GM11168 (cell line): ENCODE measurements around the gene TENT5C.

Experiments
- in situ Hi-C: fragments of 300-500 bp; cut with MboI; formaldehyde crosslinking; loops from one replicate; pipeline ENCODE4 v1.12.0; 2022; ENCODE audit warnings: low sequenced_read_pairs; ENCODE audit not compliant: unreplicated experiment

The TENT5C gene

GRCh38 chr1:117590273-117590925 is 15.4 kb upstream of the TENT5C start:
- in situ Hi-C loops: no loop called here

- in situ Hi-C loops: no loop called here
Measured at GRCh38 chr1:117591252-117591651, 14.6 kb upstream of the TENT5C start.

- in situ Hi-C loops: no loop called here
Measured at GRCh38 chr1:117592155-117592554, 13.7 kb upstream of the TENT5C start.

GRCh38 chr1:117594261-117594990 is 11.4 kb upstream of the TENT5C start:
- in situ Hi-C loops: no loop called here

GRCh38 chr1:117596023-117596720 is 9.7 kb upstream of the TENT5C start:
- in situ Hi-C loops: no loop called here

- in situ Hi-C loops: no loop called here
Measured at GRCh38 chr1:117598489-117598888, 7.4 kb upstream of the TENT5C start.

- in situ Hi-C loops: no loop called here
Measured at GRCh38 chr1:117599286-117600221, 6.3 kb upstream of the TENT5C start.

GRCh38 chr1:117600325-117600943 is 5.4 kb upstream of the TENT5C start:
- in situ Hi-C loops: no loop called here

- in situ Hi-C loops: no loop called here
Measured at GRCh38 chr1:117600966-117601365, 4.9 kb upstream of the TENT5C start.

GRCh38 chr1:117602862-117603261 is 3.0 kb upstream of the TENT5C start:
- in situ Hi-C loops: no loop called here

GRCh38 chr1:117605164-117605773 is 579 bp upstream of the TENT5C start:
- in situ Hi-C loops: loop anchor here (5.0 kb wide), 1 partner anchor 68 kb away; no protein-coding TSS in a partner anchor

- in situ Hi-C loops: loop anchor here (5.0 kb wide), 1 partner anchor 70 kb away; no protein-coding TSS in a partner anchor
Measured at GRCh38 chr1:117606649-117607430, 992 bp downstream of the TENT5C start.

GRCh38 chr1:117607471-117607870 is 1.6 kb downstream of the TENT5C start:
- in situ Hi-C loops: loop anchor here (5.0 kb wide), 1 partner anchor 70 kb away; no protein-coding TSS in a partner anchor

- in situ Hi-C loops: loop anchor here (5.0 kb wide), 1 partner anchor 71 kb away; no protein-coding TSS in a partner anchor
Measured at GRCh38 chr1:117608115-117608615, 2.3 kb downstream of the TENT5C start.

- in situ Hi-C loops: loop anchor here (5.0 kb wide), 1 partner anchor 71 kb away; no protein-coding TSS in a partner anchor
Measured at GRCh38 chr1:117608758-117609157, 2.9 kb downstream of the TENT5C start.

GRCh38 chr1:117609471-117609911 is 3.6 kb downstream of the TENT5C start:
- in situ Hi-C loops: loop anchor here (5.0 kb wide), 1 partner anchor 72 kb away; no protein-coding TSS in a partner anchor

GRCh38 chr1:117610036-117610435 is 4.2 kb downstream of the TENT5C start:
- in situ Hi-C loops: loop anchor here (5.0 kb wide), 1 partner anchor 47 kb away; no protein-coding TSS in a partner anchor

GRCh38 chr1:117611121-117611601 is 5.3 kb downstream of the TENT5C start:
- in situ Hi-C loops: loop anchor here (5.0 kb wide), 1 partner anchor 46 kb away; no protein-coding TSS in a partner anchor
